Tibial nerve (tissue), 3 donors: ENCODE measurements around the gene GNG12.

Source experiments
- CTCF ChIP-seq, 5 experiments: fragments of 200-600 bp in 3 of 5; fragments of 450-650 bp in 2 of 5; sonication (generic) in 3 of 5; IDR thresholded peaks; one replicate each; pipeline ENCODE4 v1.5.1; 2016 to 2019; ENCODE audit warnings: antibody characterized with exemption in 5 of 5, mild to moderate bottlenecking in 3 of 5, moderate library complexity in 2 of 5
- POLR2A ChIP-seq, 2 donors: fragments of 450-650 bp; IDR thresholded peaks; one replicate each; pipeline ENCODE4 v1.6.1; 2017; ENCODE audit warnings: antibody characterized with exemption in 2 of 2, mild to moderate bottlenecking in 2 of 2, moderate library complexity in 2 of 2

GRCh38 chr1:67766141-67766978 is 66.9 kb downstream of the GNG12 start:
- TF ChIP-seq POLR2A (IDR thresholded peaks at IDR 0.05) = no peak
- peak; percentile 74 to 87 (median 77) for TF ChIP-seq CTCF (IDR thresholded peaks at IDR 0.05)
